Measurements from ENCODE around the gene RFX3. TPM values are rescaled to one million over a fixed set of nuclear protein-coding genes. Genes with fewer than 3 reads are reported as not detected.

RFX3 gene
- total RNA-seq, 4 donors from 2014 or later, result 7.0 to 11.3 (median 8.6) TPM

GRCh38 chr9:3497401-3497800, 28.4 kb downstream of the RFX3 start:
- TF ChIP-seq CTCF (IDR thresholded peaks at IDR 0.05), result no peak
- DNase-seq (ENCODE audit: low spot score) (no peak), ATAC-seq (ENCODE audit: low FRiP score) (no peak)

DNA sequence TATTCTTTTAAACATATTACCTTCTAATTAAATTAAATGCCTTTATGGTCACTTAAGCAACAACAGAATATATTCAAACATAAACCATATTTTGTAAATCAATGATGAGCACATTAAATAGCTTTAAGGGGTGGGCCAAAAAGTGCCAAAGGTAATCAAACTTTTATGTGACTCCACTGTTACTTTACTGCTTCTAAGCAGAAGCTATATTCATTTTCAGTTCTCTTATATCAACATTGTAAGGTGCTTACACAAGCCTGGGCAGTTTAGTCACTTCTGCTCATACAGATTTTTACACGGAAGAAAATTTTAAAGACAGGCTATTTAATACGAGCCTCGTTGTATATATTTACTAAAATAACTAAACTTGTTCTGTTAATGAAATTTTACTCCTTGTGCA, 29.9 kb downstream of the RFX3 start:
- ATAC-seq (ENCODE audit: low FRiP score), result no peak
- no peak for TF ChIP-seq CTCF (IDR thresholded peaks at IDR 0.05)
- DNase-seq (ENCODE audit: low spot score), result no peak

GRCh38 chr9:3492214-3492613, 33.6 kb downstream of the RFX3 start:
- no peak for DNase-seq (ENCODE audit: low spot score)
- no peak for TF ChIP-seq CTCF (IDR thresholded peaks at IDR 0.05)
- ATAC-seq (ENCODE audit: low FRiP score), result no peak

- no peak for TF ChIP-seq CTCF (IDR thresholded peaks at IDR 0.05)
- ATAC-seq (ENCODE audit: low FRiP score) (no peak), DNase-seq (ENCODE audit: low spot score) (no peak)
These were observed 34.4 kb downstream of the RFX3 start for GRCh38 chr9:3491450-3491849.

DNA sequence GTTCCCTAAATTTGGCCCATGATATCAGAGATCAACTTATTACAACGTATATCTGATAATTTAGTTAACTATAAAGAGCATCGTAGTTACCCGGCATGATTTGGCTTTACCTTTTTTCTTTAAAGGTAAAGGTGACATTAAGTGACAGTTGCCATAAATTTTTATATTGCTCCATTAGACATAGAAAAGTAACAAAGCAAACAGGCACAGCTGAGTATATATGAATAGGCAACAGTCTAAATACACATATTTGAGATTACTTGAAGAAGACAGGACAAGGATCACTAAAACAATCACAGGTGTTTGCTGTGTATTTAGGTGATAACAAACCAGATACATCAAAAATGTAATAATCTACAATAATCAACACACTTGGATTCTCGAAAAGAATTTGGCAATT, 34.8 kb downstream of the RFX3 start:
- ATAC-seq (ENCODE audit: low FRiP score) (no peak), DNase-seq (ENCODE audit: low spot score) (no peak)
- no peak for TF ChIP-seq CTCF (IDR thresholded peaks at IDR 0.05)

- no peak for ATAC-seq (ENCODE audit: low FRiP score)
- no peak for TF ChIP-seq CTCF (IDR thresholded peaks at IDR 0.05)
- no peak for DNase-seq (ENCODE audit: low spot score)
These were observed 43.2 kb downstream of the RFX3 start for GRCh38 chr9:3482578-3482977.

DNA sequence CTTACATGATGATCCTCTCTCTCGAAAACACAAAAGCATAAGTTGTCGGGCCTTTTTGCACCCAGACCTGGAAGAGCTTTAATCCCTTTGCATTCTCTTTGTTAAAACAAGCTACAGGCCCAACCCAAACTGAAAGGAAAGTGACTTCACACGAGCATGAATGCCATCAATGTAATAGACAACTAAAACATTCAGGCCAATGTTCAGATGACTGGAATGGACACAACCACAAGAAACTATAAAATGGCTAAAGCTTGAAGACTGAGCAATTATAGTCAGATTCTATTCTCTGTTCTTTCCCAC, 45.5 kb downstream of the RFX3 start:
- no peak for TF ChIP-seq CTCF (IDR thresholded peaks at IDR 0.05)
- DNase-seq (ENCODE audit: low spot score), result no peak
- ATAC-seq (ENCODE audit: low FRiP score), result no peak

Measured in omental fat pad (tissue), 4 donors.